Fibroblast of lung (primary cell): Measurements from ENCODE around the gene RELA. TPM values are rescaled to one million over a fixed set of nuclear protein-coding genes. Genes with fewer than 3 reads are reported as not detected.
"Not testable (repeated sequence)": the region's sequence is repeated elsewhere in the genome, so short reads cannot be mapped to it uniquely, and the experiment has no call there.

Experiments used
- DNase-seq, 2 donors: peaks; one replicate each; pipeline versions ENCODE4 v3.0.0 to v3.0.0-alpha.2; 2010; ENCODE audit warnings: low read depth in 2 of 2
- H2AFZ ChIP-seq: 2 replicates; pipeline ENCODE4 v1.5.1; 2012; ENCODE audit warnings: low read length, control low read depth, inconsistent platforms
- H3K27ac ChIP-seq: 2 replicates; pipeline ENCODE4 v1.5.1; 2011; ENCODE audit warnings: low read length, control low read depth; ENCODE audit not compliant: insufficient read depth
- H3K27me3 ChIP-seq: 2 replicates; pipeline ENCODE4 v1.5.1; 2011; ENCODE audit warnings: mild to moderate bottlenecking, low read length; ENCODE audit not compliant: control insufficient read depth, insufficient read depth
- H3K36me3 ChIP-seq: 2 replicates; pipeline ENCODE4 v1.5.1; 2011; ENCODE audit warnings: low read length; ENCODE audit not compliant: control insufficient read depth, insufficient read depth
- H3K4me1 ChIP-seq: 2 replicates; pipeline ENCODE4 v1.5.1; 2011; ENCODE audit warnings: low read length; ENCODE audit not compliant: control insufficient read depth, insufficient read depth; ENCODE audit errors: extremely low read depth
- H3K4me2 ChIP-seq: 2 replicates; pipeline ENCODE4 v1.5.1; 2011; ENCODE audit warnings: low read length, control low read depth; ENCODE audit not compliant: insufficient read depth; ENCODE audit errors: extremely low read depth
- H3K4me3 ChIP-seq, 4 experiments: fragments of 200-600 bp in 1 of 4; sonication (generic) in 1 of 4; replicated peaks in 1 of 4; 2 replicates each; pipeline ENCODE4 v1.5.1; 2011 to 2016; ENCODE audit warnings: low read length in 4 of 4, low read depth in 3 of 4, mild to moderate bottlenecking in 3 of 4, control low read depth in 2 of 4, inconsistent platforms in 1 of 4, mixed read lengths in 1 of 4; ENCODE audit not compliant: insufficient read depth in 1 of 4; ENCODE audit errors: control extremely low read depth in 1 of 4
- H3K79me2 ChIP-seq: 2 replicates; pipeline ENCODE4 v1.5.1; 2012; ENCODE audit warnings: mild to moderate bottlenecking, low read length, inconsistent platforms; ENCODE audit not compliant: control insufficient read depth, insufficient read depth
- H3K9ac ChIP-seq: 2 replicates; pipeline ENCODE4 v1.5.1; 2011; ENCODE audit warnings: mild to moderate bottlenecking, low read length, control low read depth; ENCODE audit not compliant: insufficient read depth
- H3K9me3 ChIP-seq: 2 replicates; pipeline ENCODE4 v1.5.1; 2012; ENCODE audit warnings: low read depth, low read length; ENCODE audit not compliant: control insufficient read depth, insufficient read depth
- H4K20me1 ChIP-seq: 2 replicates; pipeline ENCODE4 v1.5.1; 2011; ENCODE audit warnings: low read length; ENCODE audit not compliant: control insufficient read depth, insufficient read depth; ENCODE audit errors: extremely low read depth
- EZH2 ChIP-seq: IDR thresholded peaks from 2 replicates; pipeline ENCODE4 v1.5.1; 2012; ENCODE audit warnings: low read length, control low read depth, mild to moderate bottlenecking; ENCODE audit errors: missing control alignments
- polyA plus RNA-seq, 2 donors: library from polyadenylated mRNA; depleted of rRNA in 1 of 2; stranded (reverse) in 1 of 2; unstranded in 1 of 2; fragments of >200 nt; gene quantifications; 2 replicates each; pipeline ENCODE4 v1.2.1, GENCODE V29; 2011 to 2012; ENCODE audit warnings: missing spikeins in 1 of 2
- total RNA-seq: library from RNA; depleted of rRNA; stranded (reverse); fragments of >200 nt; gene quantifications from 2 replicates; pipeline ENCODE4 v1.2.1, GENCODE V29; 2014
- TF ChIP-seq, protein P1 (sequence below), 2 donors: IDR thresholded peaks in 1 of 2; conservative IDR thresholded peaks in 1 of 2; 1 replicate in 1 of 2; 2 replicates in 1 of 2; pipeline ENCODE4 v1.5.1; 2011 to 2012; ENCODE audit warnings: low read length in 2 of 2, control low read depth in 1 of 2, inconsistent platforms in 1 of 2, low read depth in 1 of 2, mild to moderate bottlenecking in 1 of 2

The RELA gene
- total and polyA plus RNA-seq, 2 donors (not counting 1 experiment from before 2014, with no cell fraction given): 15.7 to 23.0 TPM

DNA sequence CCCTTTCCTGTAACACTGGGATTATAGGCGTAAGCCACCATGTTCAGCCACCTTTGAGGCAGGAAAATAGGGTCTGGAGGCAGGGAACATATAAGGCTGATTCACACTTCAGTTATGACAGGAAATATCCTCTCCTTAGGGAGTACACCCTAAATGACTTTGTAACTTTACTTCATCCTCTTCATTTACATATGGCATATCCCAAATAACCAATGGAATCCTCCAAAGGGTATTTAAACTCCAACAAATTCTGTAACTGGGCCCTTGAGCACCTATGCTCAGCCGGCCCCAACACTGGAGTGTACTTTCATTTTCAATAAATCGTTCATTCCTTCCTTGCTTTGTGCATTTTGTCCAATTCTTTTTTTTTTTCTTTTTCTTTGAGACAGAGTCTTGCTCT is 47.7 kb upstream of the RELA start:
- peaks cover 14% of the 10 kb centered on the region for H3K36me3 ChIP-seq
- no peak overlapping the region for H3K9ac ChIP-seq
- H3K79me2 ChIP-seq: peaks cover 9% of the 10 kb centered on the region
- H4K20me1 ChIP-seq: no peaks in the 10 kb centered on the region
- no peaks in the 10 kb centered on the region for H3K9me3 ChIP-seq
- H3K4me2 ChIP-seq: no peak overlapping the region
- H3K27ac ChIP-seq: no peak overlapping the region
- H3K4me1 ChIP-seq: peaks cover 2% of the 10 kb centered on the region
- DNase-seq: no peak
- no peak overlapping the region for H2AFZ ChIP-seq
- H3K27me3 ChIP-seq: no peaks in the 10 kb centered on the region
- H3K4me3 ChIP-seq: no peak overlapping the region
- TF ChIP-seq EZH2: no peak
- TF ChIP-seq, protein P1, sequence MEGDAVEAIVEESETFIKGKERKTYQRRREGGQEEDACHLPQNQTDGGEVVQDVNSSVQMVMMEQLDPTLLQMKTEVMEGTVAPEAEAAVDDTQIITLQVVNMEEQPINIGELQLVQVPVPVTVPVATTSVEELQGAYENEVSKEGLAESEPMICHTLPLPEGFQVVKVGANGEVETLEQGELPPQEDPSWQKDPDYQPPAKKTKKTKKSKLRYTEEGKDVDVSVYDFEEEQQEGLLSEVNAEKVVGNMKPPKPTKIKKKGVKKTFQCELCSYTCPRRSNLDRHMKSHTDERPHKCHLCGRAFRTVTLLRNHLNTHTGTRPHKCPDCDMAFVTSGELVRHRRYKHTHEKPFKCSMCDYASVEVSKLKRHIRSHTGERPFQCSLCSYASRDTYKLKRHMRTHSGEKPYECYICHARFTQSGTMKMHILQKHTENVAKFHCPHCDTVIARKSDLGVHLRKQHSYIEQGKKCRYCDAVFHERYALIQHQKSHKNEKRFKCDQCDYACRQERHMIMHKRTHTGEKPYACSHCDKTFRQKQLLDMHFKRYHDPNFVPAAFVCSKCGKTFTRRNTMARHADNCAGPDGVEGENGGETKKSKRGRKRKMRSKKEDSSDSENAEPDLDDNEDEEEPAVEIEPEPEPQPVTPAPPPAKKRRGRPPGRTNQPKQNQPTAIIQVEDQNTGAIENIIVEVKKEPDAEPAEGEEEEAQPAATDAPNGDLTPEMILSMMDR (conservative IDR thresholded peaks at IDR 0.05 in 1 of 2, IDR thresholded peaks at IDR 0.05 in 1 of 2; ENCODE audit: low read depth in 1 of 2, low read length in 2 of 2): no peak

DNA sequence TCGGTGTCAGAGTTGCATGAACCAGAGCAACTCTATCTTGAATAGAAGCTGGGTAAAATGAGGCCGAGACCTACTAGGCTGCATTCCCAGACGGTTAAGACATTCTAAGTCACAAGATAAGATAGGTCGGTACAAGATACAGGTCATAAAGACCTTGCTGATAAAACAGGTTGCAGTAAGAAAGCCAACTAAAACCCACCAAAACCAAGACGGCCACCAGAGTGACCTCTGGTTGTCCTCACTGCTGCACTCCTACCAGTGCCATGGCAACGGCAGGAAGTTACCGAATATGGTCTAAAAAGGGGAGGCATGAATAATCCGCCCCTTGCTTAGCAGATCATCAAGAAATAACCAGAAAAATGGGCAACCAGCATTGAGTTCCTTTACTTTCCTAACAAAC is 46.9 kb upstream of the RELA start:
- Histone ChIP-seq H3K27ac (no peak overlapping the region), H3K36me3 (peaks cover 10% of the 10 kb centered on the region), H3K79me2 (peaks cover 9% of the 10 kb centered on the region), H3K9me3 (no peaks in the 10 kb centered on the region), H3K4me3 (no peak overlapping the region), H3K27me3 (no peaks in the 10 kb centered on the region), H3K9ac (no peak overlapping the region), H2AFZ (no peak overlapping the region), H3K4me1 (peaks cover 2% of the 10 kb centered on the region), H3K4me2 (no peak overlapping the region), H4K20me1 (no peaks in the 10 kb centered on the region)
- DNase-seq: peak in 1 of 2 donors; percentile 47
- TF ChIP-seq EZH2: no peak
- TF ChIP-seq, protein P1 (conservative IDR thresholded peaks at IDR 0.05 in 1 of 2, IDR thresholded peaks at IDR 0.05 in 1 of 2; ENCODE audit: low read depth in 1 of 2, low read length in 2 of 2): no peak

DNA sequence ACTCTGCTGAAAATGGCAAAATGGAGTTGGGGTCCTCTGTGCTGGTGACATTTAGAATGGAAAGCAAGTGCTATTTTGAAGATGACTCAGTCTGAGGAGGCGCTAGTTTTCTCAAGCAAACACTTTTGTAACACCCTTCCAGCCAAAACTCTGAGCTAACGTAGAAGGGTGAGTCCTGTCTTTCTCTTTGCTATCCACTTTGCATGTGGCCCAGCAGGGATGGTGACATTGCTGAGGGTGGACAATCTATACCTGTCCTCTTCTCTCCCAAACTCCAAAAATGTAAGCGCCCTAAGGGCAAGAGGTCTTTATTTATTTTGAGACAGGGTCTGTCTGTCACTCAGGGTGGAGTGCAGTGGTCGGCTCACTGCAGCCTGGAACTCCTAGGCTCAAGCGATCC is 45.7 kb upstream of the RELA start:
- H3K9ac ChIP-seq: no peak overlapping the region
- peaks cover 9% of the 10 kb centered on the region for H3K79me2 ChIP-seq
- no peak overlapping the region for H3K4me3 ChIP-seq
- H3K36me3 ChIP-seq: peaks cover 4% of the 10 kb centered on the region
- TF ChIP-seq, protein P1 (conservative IDR thresholded peaks at IDR 0.05 in 1 of 2, IDR thresholded peaks at IDR 0.05 in 1 of 2; ENCODE audit: low read depth in 1 of 2, low read length in 2 of 2): no peak
- TF ChIP-seq EZH2: no peak
- no peak overlapping the region for H3K27ac ChIP-seq
- H3K27me3 ChIP-seq: no peaks in the 10 kb centered on the region
- no peaks in the 10 kb centered on the region for H4K20me1 ChIP-seq
- H2AFZ ChIP-seq: no peak overlapping the region
- no peaks in the 10 kb centered on the region for H3K9me3 ChIP-seq
- H3K4me1 ChIP-seq: peaks cover 2% of the 10 kb centered on the region
- no peak for DNase-seq
- no peak overlapping the region for H3K4me2 ChIP-seq

DNA sequence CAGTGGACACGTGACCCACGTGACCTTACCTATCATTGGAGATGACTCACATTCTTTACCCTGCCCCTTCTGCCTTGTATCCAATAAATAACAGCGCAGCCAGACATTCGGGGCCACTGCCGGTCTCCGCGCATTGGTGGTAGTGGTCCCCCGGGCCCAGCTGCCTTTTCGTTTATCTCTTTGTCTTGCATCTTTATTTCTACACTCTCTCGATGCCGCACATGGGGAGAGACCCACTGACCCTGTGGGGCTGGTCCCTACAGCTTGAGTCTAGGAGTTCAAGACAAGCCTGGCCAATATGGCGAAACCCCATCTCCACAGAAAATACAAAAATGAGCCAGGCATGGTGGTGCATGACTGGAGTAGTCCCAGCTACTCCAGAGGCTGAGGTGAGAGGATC is 44.3 kb upstream of the RELA start:
- not testable (repeated sequence) for H3K9ac ChIP-seq, H3K27ac ChIP-seq, H2AFZ ChIP-seq, H3K4me1 ChIP-seq, H4K20me1 ChIP-seq, H3K4me3 ChIP-seq, H3K9me3 ChIP-seq, DNase-seq, H3K79me2 ChIP-seq, H3K36me3 ChIP-seq, H3K27me3 ChIP-seq, H3K4me2 ChIP-seq
